ENCODE results near the gene MPPE1. TPM values are rescaled to one million over a fixed set of nuclear protein-coding genes. Genes with fewer than 3 reads are reported as not detected.

Gene MPPE1
- total RNA-seq, 1 donor: 27.2 TPM

- no peak for DNase-seq (ENCODE audit: low read depth)
- TF ChIP-seq, protein P1, sequence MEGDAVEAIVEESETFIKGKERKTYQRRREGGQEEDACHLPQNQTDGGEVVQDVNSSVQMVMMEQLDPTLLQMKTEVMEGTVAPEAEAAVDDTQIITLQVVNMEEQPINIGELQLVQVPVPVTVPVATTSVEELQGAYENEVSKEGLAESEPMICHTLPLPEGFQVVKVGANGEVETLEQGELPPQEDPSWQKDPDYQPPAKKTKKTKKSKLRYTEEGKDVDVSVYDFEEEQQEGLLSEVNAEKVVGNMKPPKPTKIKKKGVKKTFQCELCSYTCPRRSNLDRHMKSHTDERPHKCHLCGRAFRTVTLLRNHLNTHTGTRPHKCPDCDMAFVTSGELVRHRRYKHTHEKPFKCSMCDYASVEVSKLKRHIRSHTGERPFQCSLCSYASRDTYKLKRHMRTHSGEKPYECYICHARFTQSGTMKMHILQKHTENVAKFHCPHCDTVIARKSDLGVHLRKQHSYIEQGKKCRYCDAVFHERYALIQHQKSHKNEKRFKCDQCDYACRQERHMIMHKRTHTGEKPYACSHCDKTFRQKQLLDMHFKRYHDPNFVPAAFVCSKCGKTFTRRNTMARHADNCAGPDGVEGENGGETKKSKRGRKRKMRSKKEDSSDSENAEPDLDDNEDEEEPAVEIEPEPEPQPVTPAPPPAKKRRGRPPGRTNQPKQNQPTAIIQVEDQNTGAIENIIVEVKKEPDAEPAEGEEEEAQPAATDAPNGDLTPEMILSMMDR (IDR thresholded peaks at IDR 0.05; ENCODE audit: insufficient read depth, low read depth, low read length): no peak
- H3K4me3 ChIP-seq (ENCODE audit: low read depth, low read length): no peak overlapping the region
Measured at GRCh38 chr18:11944252-11944651, 36.1 kb upstream of the MPPE1 start.

DNA sequence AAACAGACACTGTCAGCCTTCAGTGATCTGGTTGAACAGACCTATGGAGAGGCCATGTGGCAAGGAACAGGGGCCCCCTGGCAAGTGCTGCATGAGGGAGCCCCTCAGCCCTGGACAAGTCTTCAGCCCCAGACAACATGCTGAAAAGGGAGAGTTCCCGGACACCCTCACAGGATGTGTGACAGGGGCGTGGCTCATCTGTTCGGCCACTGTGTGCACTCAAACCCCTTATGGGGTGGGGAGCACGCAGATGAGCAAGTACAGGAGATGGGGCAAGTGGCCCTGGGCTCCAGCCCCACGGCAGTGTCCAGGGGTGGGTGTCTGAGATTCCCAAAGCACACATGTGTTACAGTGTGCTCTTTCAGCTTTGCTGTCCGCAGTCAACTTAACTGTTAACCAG lies 35.4 kb upstream of the MPPE1 start:
- TF ChIP-seq, protein P1 (IDR thresholded peaks at IDR 0.05; ENCODE audit: insufficient read depth, low read depth, low read length): no peak
- no peak overlapping the region for H3K4me3 ChIP-seq (ENCODE audit: low read depth, low read length)
- no peak for DNase-seq (ENCODE audit: low read depth)

GRCh38 chr18:11940956-11941355 lies 32.8 kb upstream of the MPPE1 start:
- TF ChIP-seq, protein P1 (IDR thresholded peaks at IDR 0.05; ENCODE audit: insufficient read depth, low read depth, low read length): no peak
- DNase-seq (ENCODE audit: low read depth): no peak
- no peak overlapping the region for H3K4me3 ChIP-seq (ENCODE audit: low read depth, low read length)

DNA sequence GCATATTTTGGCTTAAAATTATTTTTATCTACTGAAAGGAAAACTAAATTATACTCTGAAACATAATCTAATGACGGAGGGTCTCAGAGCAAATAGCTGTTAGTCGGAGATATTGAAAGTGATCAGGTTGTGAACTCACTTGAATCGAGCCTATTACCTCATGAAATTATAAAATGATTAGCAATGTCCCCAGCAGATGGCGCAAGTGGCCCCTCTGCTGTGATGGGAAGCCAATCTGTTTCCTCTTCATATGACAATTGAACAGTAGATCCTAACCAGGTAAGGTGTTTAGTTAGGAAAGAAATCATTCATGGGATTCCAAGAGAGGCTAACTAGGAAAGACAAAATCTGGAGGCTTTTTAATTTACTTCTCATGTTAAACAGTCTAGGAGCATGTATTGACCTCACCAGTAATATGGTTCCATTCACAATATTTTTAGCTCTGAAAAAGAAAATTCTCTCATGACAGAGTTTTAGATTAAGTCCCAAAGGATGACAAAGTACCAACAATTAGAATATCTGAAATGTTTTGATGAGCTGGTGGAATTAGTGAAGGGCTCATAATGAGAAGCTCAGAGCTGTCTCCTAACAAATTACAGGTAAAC lies 29.9 kb upstream of the MPPE1 start:
- peak; percentile 75 for DNase-seq (ENCODE audit: low read depth)
- no peak overlapping the region for H3K4me3 ChIP-seq (ENCODE audit: low read depth, low read length)
- TF ChIP-seq, protein P1 (IDR thresholded peaks at IDR 0.05; ENCODE audit: insufficient read depth, low read depth, low read length): peak; percentile 76

DNA sequence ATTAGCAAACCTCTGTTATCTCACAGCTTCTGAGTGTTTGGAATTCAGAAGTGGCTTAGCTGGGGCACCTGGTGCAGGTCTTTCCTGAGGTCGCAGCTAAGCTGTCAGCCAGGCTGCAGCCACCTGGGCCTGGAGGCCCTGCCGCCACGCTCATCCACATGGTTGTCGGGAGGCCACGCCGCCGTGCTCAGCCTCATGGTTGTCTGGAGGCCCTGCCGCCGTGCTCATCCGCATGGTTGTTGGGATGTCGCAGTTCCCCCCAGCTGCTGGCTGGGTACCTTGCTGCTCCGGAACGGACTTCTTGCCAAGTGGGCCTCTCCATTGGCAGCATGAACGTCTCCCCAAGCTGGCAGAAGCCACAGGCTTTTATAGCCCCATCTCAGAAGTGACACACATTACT lies 24.3 kb upstream of the MPPE1 start:
- H3K4me3 ChIP-seq (ENCODE audit: low read depth, low read length): no peak overlapping the region
- TF ChIP-seq, protein P1 (IDR thresholded peaks at IDR 0.05; ENCODE audit: insufficient read depth, low read depth, low read length): no peak
- no peak for DNase-seq (ENCODE audit: low read depth)

- TF ChIP-seq, protein P1 (IDR thresholded peaks at IDR 0.05; ENCODE audit: insufficient read depth, low read depth, low read length): no peak
- no peak for DNase-seq (ENCODE audit: low read depth)
- no peak overlapping the region for H3K4me3 ChIP-seq (ENCODE audit: low read depth, low read length)
Measured at GRCh38 chr18:11927497-11927896, 19.4 kb upstream of the MPPE1 start.
